ENCODE measurements around the gene WDR37.

The WDR37 gene

GRCh38 chr10:1166101-1166827, 110.1 kb downstream of the WDR37 start:
- Mint-ChIP-seq H3K36me3 (peaks cover 2% of the 10 kb centered on the region), H3K27me3 (peaks cover 3% of the 10 kb centered on the region), H3K4me3 (no peak overlapping the region)

GRCh38 chr10:1166828-1167275, 110.7 kb downstream of the WDR37 start:
- H3K27ac Mint-ChIP-seq, result no peak overlapping the region
- H3K4me3 Mint-ChIP-seq, result no peak overlapping the region
- no peaks in the 10 kb centered on the region for H3K9me3 Mint-ChIP-seq
- H3K4me1 Mint-ChIP-seq, result no peaks in the 10 kb centered on the region
- peaks cover 3% of the 10 kb centered on the region for H3K27me3 Mint-ChIP-seq
- H3K36me3 Mint-ChIP-seq, result peaks cover 2% of the 10 kb centered on the region

More at GRCh38 chr10:1166101-1166827, 110.1 kb downstream of the WDR37 start:
- no peaks in the 10 kb centered on the region for H3K9me3 Mint-ChIP-seq
- H3K4me1 Mint-ChIP-seq, result no peaks in the 10 kb centered on the region
- H3K27ac Mint-ChIP-seq, result no peak overlapping the region

GRCh38 chr10:1168763-1169162, 112.6 kb downstream of the WDR37 start:
- peaks cover 2% of the 10 kb centered on the region for H3K36me3 Mint-ChIP-seq
- H3K9me3 Mint-ChIP-seq, result no peaks in the 10 kb centered on the region
- H3K4me1 Mint-ChIP-seq, result no peaks in the 10 kb centered on the region
- peaks cover 3% of the 10 kb centered on the region for H3K27me3 Mint-ChIP-seq
- no peak overlapping the region for H3K27ac Mint-ChIP-seq
- H3K4me3 Mint-ChIP-seq, result no peak overlapping the region

- Mint-ChIP-seq H3K27ac (no peak overlapping the region), H3K9me3 (no peaks in the 10 kb centered on the region), H3K4me1 (no peaks in the 10 kb centered on the region), H3K36me3 (peaks cover 2% of the 10 kb centered on the region), H3K27me3 (peaks cover 3% of the 10 kb centered on the region), H3K4me3 (no peak overlapping the region)
Measured at GRCh38 chr10:1169186-1169885, 113.2 kb downstream of the WDR37 start.

GRCh38 chr10:1169981-1170866, 114.0 kb downstream of the WDR37 start:
- Mint-ChIP-seq H3K36me3 (peaks cover 2% of the 10 kb centered on the region), H3K4me3 (no peak overlapping the region), H3K4me1 (no peaks in the 10 kb centered on the region), H3K9me3 (no peaks in the 10 kb centered on the region), H3K27me3 (peaks cover 3% of the 10 kb centered on the region), H3K27ac (no peak overlapping the region)

GRCh38 chr10:1170867-1171180, 114.6 kb downstream of the WDR37 start:
- no peaks in the 10 kb centered on the region for H3K4me1 Mint-ChIP-seq
- H3K36me3 Mint-ChIP-seq, result peaks cover 2% of the 10 kb centered on the region
- H3K27ac Mint-ChIP-seq, result no peak overlapping the region
- no peak overlapping the region for H3K4me3 Mint-ChIP-seq
- H3K27me3 Mint-ChIP-seq, result peaks cover 3% of the 10 kb centered on the region
- H3K9me3 Mint-ChIP-seq, result no peaks in the 10 kb centered on the region

GRCh38 chr10:1171182-1171581, 115.0 kb downstream of the WDR37 start:
- Mint-ChIP-seq H3K27me3 (peaks cover 3% of the 10 kb centered on the region), H3K4me1 (no peaks in the 10 kb centered on the region), H3K36me3 (peaks cover 2% of the 10 kb centered on the region), H3K4me3 (no peak overlapping the region), H3K27ac (no peak overlapping the region), H3K9me3 (no peaks in the 10 kb centered on the region)

GRCh38 chr10:1171586-1171985, 115.4 kb downstream of the WDR37 start:
- peaks cover 3% of the 10 kb centered on the region for H3K27me3 Mint-ChIP-seq
- H3K9me3 Mint-ChIP-seq, result no peaks in the 10 kb centered on the region
- no peaks in the 10 kb centered on the region for H3K4me1 Mint-ChIP-seq
- H3K36me3 Mint-ChIP-seq, result peaks cover 2% of the 10 kb centered on the region
- no peak overlapping the region for H3K4me3 Mint-ChIP-seq
- no peak overlapping the region for H3K27ac Mint-ChIP-seq

- H3K27ac Mint-ChIP-seq, result no peak overlapping the region
- H3K27me3 Mint-ChIP-seq, result peaks cover 2% of the 10 kb centered on the region
- no peaks in the 10 kb centered on the region for H3K4me1 Mint-ChIP-seq
- no peak overlapping the region for H3K4me3 Mint-ChIP-seq
- H3K9me3 Mint-ChIP-seq, result no peaks in the 10 kb centered on the region
- peaks cover 1% of the 10 kb centered on the region for H3K36me3 Mint-ChIP-seq
Measured at GRCh38 chr10:1172256-1172984, 116.2 kb downstream of the WDR37 start.

- Mint-ChIP-seq H3K4me1 (no peaks in the 10 kb centered on the region), H3K36me3 (no peaks in the 10 kb centered on the region), H3K27me3 (no peaks in the 10 kb centered on the region), H3K9me3 (no peaks in the 10 kb centered on the region), H3K4me3 (no peak overlapping the region), H3K27ac (no peak overlapping the region)
Measured at GRCh38 chr10:1173091-1173490, 116.9 kb downstream of the WDR37 start.

GRCh38 chr10:1174022-1174421, 117.8 kb downstream of the WDR37 start:
- Mint-ChIP-seq H3K4me3 (no peak overlapping the region), H3K36me3 (no peaks in the 10 kb centered on the region), H3K27me3 (no peaks in the 10 kb centered on the region), H3K27ac (no peak overlapping the region), H3K9me3 (no peaks in the 10 kb centered on the region), H3K4me1 (no peaks in the 10 kb centered on the region)

- Mint-ChIP-seq H3K27ac (no peak overlapping the region), H3K4me3 (no peak overlapping the region), H3K27me3 (no peaks in the 10 kb centered on the region), H3K9me3 (no peaks in the 10 kb centered on the region), H3K4me1 (no peaks in the 10 kb centered on the region), H3K36me3 (no peaks in the 10 kb centered on the region)
Measured at GRCh38 chr10:1175956-1176565, 119.9 kb downstream of the WDR37 start.

GRCh38 chr10:1177936-1178335, 121.8 kb downstream of the WDR37 start:
- no peak overlapping the region for H3K27ac Mint-ChIP-seq
- no peaks in the 10 kb centered on the region for H3K9me3 Mint-ChIP-seq
- no peak overlapping the region for H3K4me3 Mint-ChIP-seq
- no peaks in the 10 kb centered on the region for H3K27me3 Mint-ChIP-seq
- no peaks in the 10 kb centered on the region for H3K4me1 Mint-ChIP-seq
- H3K36me3 Mint-ChIP-seq, result no peaks in the 10 kb centered on the region

- no peaks in the 10 kb centered on the region for H3K36me3 Mint-ChIP-seq
- H3K4me3 Mint-ChIP-seq, result no peak overlapping the region
- no peak overlapping the region for H3K27ac Mint-ChIP-seq
- H3K9me3 Mint-ChIP-seq, result no peaks in the 10 kb centered on the region
- H3K27me3 Mint-ChIP-seq, result no peaks in the 10 kb centered on the region
- no peaks in the 10 kb centered on the region for H3K4me1 Mint-ChIP-seq
Measured at GRCh38 chr10:1178506-1178905, 122.3 kb downstream of the WDR37 start.

Data from activated naive CD4-positive, alpha-beta T cell treated with anti-CD3 and anti-CD28 coated beads, Interleukin-2, amount 50 U/mL, for 24 hours (primary cell).